Smooth muscle cell (in vitro differentiated cells): ENCODE results near the gene USH2A. TPM values are rescaled to one million over a fixed set of nuclear protein-coding genes. Genes with fewer than 3 reads are reported as not detected.

Experiments
- DNase-seq: peaks from one replicate; lab custom pipeline; 2025; ENCODE audit not compliant: unreplicated experiment; lab: John Stamatoyannopoulos, UW
- H2AFZ ChIP-seq: fragments of 200-600 bp; sonication (generic); 2 replicates; pipeline ENCODE4 v1.6.0; 2016; ENCODE audit warnings: antibody characterized with exemption, low read depth, mild to moderate bottlenecking
- H3F3A ChIP-seq: fragments of 200-600 bp; sonication (generic); 2 replicates; pipeline ENCODE4 v1.6.0; 2017; ENCODE audit warnings: antibody characterized with exemption, low read depth
- H3K27ac ChIP-seq: fragments of 200-600 bp; sonication (generic); 2 replicates; pipeline ENCODE4 v1.5.1; 2016; ENCODE audit warnings: low read depth, mild to moderate bottlenecking
- H3K27me3 ChIP-seq: fragments of 200-600 bp; sonication (generic); 2 replicates; pipeline ENCODE4 v1.6.1; 2016; ENCODE audit warnings: low read depth, mild to moderate bottlenecking
- H3K36me3 ChIP-seq: fragments of 200-600 bp; sonication (generic); 2 replicates; pipeline ENCODE4 v1.5.1; 2016; ENCODE audit warnings: low read depth
- H3K4me1 ChIP-seq: fragments of 200-600 bp; sonication (generic); 2 replicates; pipeline ENCODE4 v1.5.1; 2016; ENCODE audit warnings: low read depth
- H3K4me2 ChIP-seq: fragments of 200-600 bp; sonication (generic); 2 replicates; pipeline ENCODE4 v1.6.0; 2016; ENCODE audit warnings: mild to moderate bottlenecking
- H3K4me3 ChIP-seq: fragments of 200-600 bp; sonication (generic); 2 replicates; pipeline ENCODE4 v1.5.1; 2016; ENCODE audit warnings: mild to moderate bottlenecking
- H3K79me2 ChIP-seq: fragments of 200-600 bp; sonication (generic); 2 replicates; pipeline ENCODE4 v1.6.0; 2016; ENCODE audit warnings: low read depth, mild to moderate bottlenecking
- H3K9ac ChIP-seq: fragments of 200-600 bp; sonication (generic); 2 replicates; pipeline ENCODE4 v1.6.0; 2016; ENCODE audit warnings: low read depth
- H3K9me3 ChIP-seq: fragments of 200-600 bp; sonication (generic); replicated peaks from 2 replicates; pipeline ENCODE4 v1.5.1; 2016; ENCODE audit warnings: low read depth
- H4K20me1 ChIP-seq: fragments of 200-600 bp; sonication (generic); 2 replicates; pipeline ENCODE4 v1.6.0; 2016; ENCODE audit warnings: low read depth
- CTCF ChIP-seq: fragments of 200-600 bp; sonication (generic); IDR thresholded peaks from 2 replicates; pipeline ENCODE4 v1.5.1; 2017; ENCODE audit warnings: borderline replicate concordance, mild to moderate bottlenecking, antibody characterized with exemption; ENCODE audit not compliant: insufficient read depth, poor library complexity, severe bottlenecking
- WGBS: methylation state at CpG from one replicate; pipeline ENCODE4 v1.1.7; 2016; ENCODE audit warnings: low lambda C conversion rate; 5-methylcytosine and 5-hydroxymethylcytosine counted together
- polyA plus RNA-seq: library from polyadenylated mRNA; unstranded; fragments of >200 nt; fragmentation: Nextera tagmentation; extraction: Ambion mirVana; gene quantifications from 2 replicates; pipeline ENCODE4 v1.2.1, GENCODE V29; 2016
- total RNA-seq: library from RNA; depleted of rRNA; stranded (reverse); fragments of >200 nt; gene quantifications from 2 replicates; pipeline ENCODE4 v1.2.3, GENCODE V29; 2014

Gene USH2A
- total and polyA plus RNA-seq, 2 experiments from 2014 or later = under 0.01 TPM; not detected in 1

- no peaks in the 10 kb centered on the region for H3K9me3 ChIP-seq
These were observed 388.7 kb downstream of the USH2A start for GRCh38 chr1:216034506-216034905.

GRCh38 chr1:216032961-216033614 is 390.2 kb downstream of the USH2A start:
- no peak overlapping the region for H3K4me3 ChIP-seq
- H3F3A ChIP-seq = no peaks in the 10 kb centered on the region
- no peak overlapping the region for H3K9ac ChIP-seq
- H3K27ac ChIP-seq = no peak overlapping the region
- no peaks in the 10 kb centered on the region for H3K36me3 ChIP-seq
- no peaks in the 10 kb centered on the region for H3K79me2 ChIP-seq
- no peaks in the 10 kb centered on the region for H3K27me3 ChIP-seq
- no peaks in the 10 kb centered on the region for H3K4me1 ChIP-seq
- no peak for TF ChIP-seq CTCF
- no peaks in the 10 kb centered on the region for H4K20me1 ChIP-seq
- no peaks in the 10 kb centered on the region for H3K9me3 ChIP-seq
- H3K4me2 ChIP-seq = no peak overlapping the region
- no peak for DNase-seq
- H2AFZ ChIP-seq = peak overlapping the region; percentile 24

More at GRCh38 chr1:216034506-216034905, 388.7 kb downstream of the USH2A start:
- H3K4me2 ChIP-seq = no peak overlapping the region
- H3K4me1 ChIP-seq = no peaks in the 10 kb centered on the region
- no peaks in the 10 kb centered on the region for H3K79me2 ChIP-seq
- no peaks in the 10 kb centered on the region for H3F3A ChIP-seq
- no peaks in the 10 kb centered on the region for H3K36me3 ChIP-seq
- peak; percentile 25 for TF ChIP-seq CTCF
- no peak overlapping the region for H3K9ac ChIP-seq
- H3K27ac ChIP-seq = no peak overlapping the region
- H3K27me3 ChIP-seq = no peaks in the 10 kb centered on the region
- H3K4me3 ChIP-seq = no peak overlapping the region
- 50% methylated on average over 3 of the region's 3 CpGs for WGBS
- no peak for DNase-seq
- no peaks in the 10 kb centered on the region for H4K20me1 ChIP-seq
- no peak overlapping the region for H2AFZ ChIP-seq

GRCh38 chr1:216032284-216032683 is 391.0 kb downstream of the USH2A start:
- Histone ChIP-seq H3K4me3 (no peak overlapping the region), H3K79me2 (no peaks in the 10 kb centered on the region), H3K4me2 (no peak overlapping the region), H2AFZ (no peak overlapping the region), H3K9ac (no peak overlapping the region), H3K27ac (no peak overlapping the region), H3K9me3 (no peaks in the 10 kb centered on the region), H4K20me1 (no peaks in the 10 kb centered on the region), H3K27me3 (no peaks in the 10 kb centered on the region), H3F3A (no peaks in the 10 kb centered on the region), H3K4me1 (no peaks in the 10 kb centered on the region), H3K36me3 (no peaks in the 10 kb centered on the region)
- no peak for DNase-seq
- WGBS = 85% methylated on average over 1 of the region's 1 CpG
- no peak for TF ChIP-seq CTCF

- Histone ChIP-seq H3K9me3 (no peaks in the 10 kb centered on the region), H3K27ac (no peak overlapping the region), H4K20me1 (no peaks in the 10 kb centered on the region), H3K27me3 (no peaks in the 10 kb centered on the region), H3K36me3 (no peaks in the 10 kb centered on the region), H3K4me1 (no peaks in the 10 kb centered on the region), H3K79me2 (no peaks in the 10 kb centered on the region), H3F3A (no peaks in the 10 kb centered on the region), H3K4me2 (no peak overlapping the region), H2AFZ (no peak overlapping the region), H3K4me3 (no peak overlapping the region), H3K9ac (no peak overlapping the region)
- TF ChIP-seq CTCF = no peak
- WGBS = 94% methylated on average over 1 of the region's 1 CpG
- no peak for DNase-seq
These were observed 394.6 kb downstream of the USH2A start for GRCh38 chr1:216028631-216029030.
